Stimulated activated CD8-positive, alpha-beta memory T cell treated with anti-CD3 and anti-CD28 coated beads, Interleukin-4, amount 100 ng/mL, for 48 hours (primary cell): Measurements from ENCODE around the gene PDE3A.

ENCODE experiments used
- DNase-seq: peaks from one replicate; pipeline ENCODE4 v3.0.0-alpha.2; 2020

PDE3A gene

GRCh38 chr12:20426957-20427356, 58.6 kb downstream of the PDE3A start:
- no peak for DNase-seq

GRCh38 chr12:20429852-20430251, 61.5 kb downstream of the PDE3A start:
- no peak for DNase-seq

- no peak for DNase-seq
Measured at GRCh38 chr12:20432290-20432689, 64.0 kb downstream of the PDE3A start.

- DNase-seq: no peak
Measured at GRCh38 chr12:20434996-20435395, 66.7 kb downstream of the PDE3A start.

GRCh38 chr12:20436316-20436715, 68.0 kb downstream of the PDE3A start:
- no peak for DNase-seq

GRCh38 chr12:20438299-20438779, 70.0 kb downstream of the PDE3A start:
- no peak for DNase-seq

GRCh38 chr12:20439626-20440025, 71.3 kb downstream of the PDE3A start:
- DNase-seq: no peak

- no peak for DNase-seq
Measured at GRCh38 chr12:20440408-20440807, 72.1 kb downstream of the PDE3A start.

GRCh38 chr12:20442322-20442721, 74.0 kb downstream of the PDE3A start:
- no peak for DNase-seq

GRCh38 chr12:20443255-20443654, 74.9 kb downstream of the PDE3A start:
- DNase-seq: no peak

GRCh38 chr12:20443792-20444191, 75.5 kb downstream of the PDE3A start:
- no peak for DNase-seq

- DNase-seq: no peak
Measured at GRCh38 chr12:20444595-20445170, 76.3 kb downstream of the PDE3A start.

- no peak for DNase-seq
Measured at GRCh38 chr12:20445687-20446086, 77.3 kb downstream of the PDE3A start.

GRCh38 chr12:20446836-20447235, 78.5 kb downstream of the PDE3A start:
- no peak for DNase-seq

- DNase-seq: no peak
Measured at GRCh38 chr12:20448781-20449180, 80.4 kb downstream of the PDE3A start.

- DNase-seq: no peak
Measured at GRCh38 chr12:20450591-20451180, 82.3 kb downstream of the PDE3A start.

- DNase-seq: no peak
Measured at GRCh38 chr12:20451761-20452160, 83.4 kb downstream of the PDE3A start.

GRCh38 chr12:20452496-20453010, 84.2 kb downstream of the PDE3A start:
- DNase-seq: no peak

GRCh38 chr12:20453756-20454310, 85.5 kb downstream of the PDE3A start:
- DNase-seq: no peak

- DNase-seq: no peak
Measured at GRCh38 chr12:20455001-20455706, 86.8 kb downstream of the PDE3A start.

GRCh38 chr12:20457582-20457981, 89.2 kb downstream of the PDE3A start:
- DNase-seq: no peak

GRCh38 chr12:20458011-20458410, 89.7 kb downstream of the PDE3A start:
- DNase-seq: no peak

- no peak for DNase-seq
Measured at GRCh38 chr12:20459920-20460319, 91.6 kb downstream of the PDE3A start.

- DNase-seq: no peak
Measured at GRCh38 chr12:20460956-20461355, 92.6 kb downstream of the PDE3A start.
